WTC11 (cell line): ENCODE measurements around the gene S100A7.
"Not testable (repeated sequence)": the region's sequence is repeated elsewhere in the genome, so short reads cannot be mapped to it uniquely, and the experiment has no call there.

ENCODE experiments used
- CREM ChIP-seq: sonication (generic); formaldehyde crosslinking; IDR thresholded peaks from 2 replicates; pipeline ENCODE4 v1.8.1; 2022; ENCODE audit warnings: mild to moderate bottlenecking, missing genetic modification reagents, moderate library complexity
- CTCF ChIP-seq: fragments of 200-600 bp; IDR thresholded peaks from 2 replicates; pipeline ENCODE4 v1.8.0; 2022; ENCODE audit warnings: antibody characterized with exemption
- MAX ChIP-seq: sonication (generic); formaldehyde crosslinking; IDR thresholded peaks from 2 replicates; pipeline ENCODE4 v1.8.0; 2022; ENCODE audit warnings: mild to moderate bottlenecking, missing genetic modification reagents
- TCF7 ChIP-seq: sonication (generic); formaldehyde crosslinking; IDR thresholded peaks from 2 replicates; pipeline ENCODE4 v1.8.0; 2022; ENCODE audit warnings: mild to moderate bottlenecking, low read depth, missing genetic modification reagents, moderate library complexity
- ZBTB21 ChIP-seq: sonication (generic); formaldehyde crosslinking; IDR thresholded peaks from 2 replicates; pipeline ENCODE4 v1.8.1; 2023; ENCODE audit warnings: mild to moderate bottlenecking, missing genetic modification reagents, borderline replicate concordance
- ZBTB43 ChIP-seq: sonication (generic); formaldehyde crosslinking; IDR thresholded peaks from 2 replicates; pipeline ENCODE4 v1.8.1; 2023; ENCODE audit warnings: mild to moderate bottlenecking, missing genetic modification reagents
- ZNF121 ChIP-seq: sonication (generic); formaldehyde crosslinking; IDR thresholded peaks from 2 replicates; pipeline ENCODE4 v1.8.0; 2023; ENCODE audit warnings: missing genetic modification reagents

- TF ChIP-seq CREM (CRISPR knock-in tag); CTCF; ZNF121 (CRISPR knock-in tag); ZBTB43 (CRISPR knock-in tag); TCF7 (CRISPR knock-in tag); MAX (CRISPR knock-in tag); ZBTB21 (CRISPR knock-in tag): not testable (repeated sequence)
Observed at GRCh38 chr1:153448851-153449250, 11.6 kb downstream of the S100A7 start.
